GM19099 (cell line): ENCODE data around the gene ATP1A3.
A peak's percentile ranks its signal among the peaks of the same experiment; 100 is the strongest.

Experiments
- POLR2A ChIP-seq: IDR thresholded peaks from 3 replicates; pipeline ENCODE4 v1.6.1; 2011; ENCODE audit warnings: low read depth; ENCODE audit not compliant: insufficient read length; ENCODE audit errors: extremely low read depth

The ATP1A3 gene

DNA sequence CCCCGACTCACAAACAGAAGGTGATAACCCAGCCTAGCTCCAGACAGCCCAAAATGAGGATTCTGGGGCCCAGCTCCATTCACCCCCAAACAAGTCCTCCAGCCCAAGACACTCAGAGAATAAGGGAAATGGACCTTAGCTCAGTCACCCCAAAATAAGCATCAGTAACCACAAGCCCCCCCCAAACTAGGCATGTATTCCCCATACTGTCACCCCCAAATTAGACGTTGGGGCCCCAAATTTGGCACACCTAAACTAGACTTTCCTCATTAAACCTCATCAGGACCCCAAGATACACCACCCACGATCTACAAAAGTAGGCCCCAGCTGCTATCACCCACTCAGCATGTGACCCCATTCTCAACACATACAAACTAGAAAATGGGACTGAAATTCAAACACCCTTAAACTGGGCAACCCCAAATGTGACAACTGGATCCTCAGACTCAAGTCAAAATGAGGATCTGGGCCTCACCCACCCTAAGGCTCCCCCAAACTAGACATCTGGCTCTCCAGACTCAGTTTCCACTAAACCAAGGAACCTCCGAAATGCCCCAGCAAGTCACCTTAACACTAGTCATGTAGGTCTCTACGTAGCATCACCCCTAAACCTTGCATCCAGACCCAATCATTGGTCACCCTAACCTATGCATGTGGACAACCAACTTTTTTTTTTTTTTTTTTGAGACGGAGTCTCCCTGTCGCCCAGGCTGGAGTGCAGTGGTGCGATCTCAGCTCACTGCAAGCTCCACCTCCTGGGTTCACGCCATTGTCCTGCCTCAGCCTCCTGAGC is 52.4 kb downstream of the ATP1A3 start:
- TF ChIP-seq POLR2A, result no peak

DNA sequence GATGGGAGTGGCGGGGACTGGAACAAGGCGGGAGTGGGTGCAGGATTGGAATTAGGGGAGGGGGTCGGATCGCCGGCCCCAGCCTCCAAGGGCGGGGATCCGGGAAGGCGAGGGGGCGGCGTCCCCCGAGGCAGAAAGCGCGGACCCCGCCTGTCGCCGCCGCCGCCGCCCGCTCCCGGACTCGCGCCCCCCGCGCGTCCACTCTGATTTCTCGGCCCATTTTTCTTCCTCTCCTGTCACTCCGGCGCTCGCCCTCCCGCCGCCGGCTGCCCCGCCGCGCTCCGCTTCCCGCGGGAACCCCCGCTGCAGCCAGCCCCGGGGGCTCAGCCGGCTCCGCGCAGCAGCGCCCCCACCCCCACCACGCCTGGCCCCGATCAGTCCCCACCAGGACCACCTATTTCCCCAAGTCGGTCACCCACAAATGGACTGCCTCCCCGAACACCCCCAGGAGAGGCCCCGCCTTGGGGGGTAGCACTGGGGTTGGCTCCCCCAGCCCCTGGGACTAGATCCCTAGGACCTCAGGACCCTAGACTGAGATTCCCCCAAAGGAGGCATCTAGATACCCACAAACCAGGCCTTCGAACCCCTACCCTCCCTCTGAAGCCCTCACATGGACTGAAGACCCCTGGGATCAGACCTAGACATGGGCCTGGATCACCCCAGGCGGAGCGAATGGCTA is 53.2 kb downstream of the ATP1A3 start:
- no peak for TF ChIP-seq POLR2A

DNA sequence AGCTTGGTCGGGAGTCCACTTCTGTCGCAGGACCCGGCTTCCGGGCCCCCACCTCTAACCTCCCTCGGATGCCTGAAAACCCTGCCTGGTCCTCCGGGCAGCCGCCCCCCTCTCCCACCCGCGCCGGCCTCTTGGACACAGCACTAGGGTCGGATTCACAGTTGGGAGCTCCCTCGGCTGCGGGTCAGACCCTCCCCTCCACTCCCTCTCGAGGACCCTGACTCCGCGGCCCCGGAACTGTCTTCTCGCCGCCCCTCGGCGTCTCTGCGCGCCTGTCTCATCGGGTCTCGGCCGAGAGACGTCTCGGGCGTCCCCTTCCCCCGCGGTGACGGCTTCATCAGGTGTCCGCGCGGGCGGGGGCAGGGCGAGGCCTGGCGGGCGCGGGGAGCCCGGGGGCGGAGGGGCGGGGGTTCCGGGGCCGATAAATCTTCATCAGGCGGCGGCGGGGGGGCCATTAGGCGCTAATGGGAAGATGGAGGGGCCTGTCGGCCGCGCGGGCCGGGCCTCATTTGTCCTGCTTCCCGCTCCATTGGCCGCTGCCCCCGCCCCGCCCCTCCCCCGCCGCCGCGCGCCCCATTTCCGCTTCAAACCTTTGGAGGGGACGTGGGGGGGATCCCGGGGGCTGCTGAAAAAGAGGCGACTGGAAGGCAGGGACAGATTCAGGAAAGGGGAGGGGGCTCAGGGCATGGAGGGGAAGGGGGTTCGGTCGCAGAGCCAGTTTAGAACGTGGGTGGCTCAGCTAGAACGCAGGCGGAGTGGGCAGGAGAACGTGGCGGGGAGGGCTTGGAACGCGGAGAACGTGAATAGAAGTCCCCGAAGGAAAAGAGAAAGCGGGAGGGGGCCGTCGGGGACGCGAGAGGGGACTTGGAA is 53.9 kb downstream of the ATP1A3 start:
- TF ChIP-seq POLR2A, result peak; percentile 1

DNA sequence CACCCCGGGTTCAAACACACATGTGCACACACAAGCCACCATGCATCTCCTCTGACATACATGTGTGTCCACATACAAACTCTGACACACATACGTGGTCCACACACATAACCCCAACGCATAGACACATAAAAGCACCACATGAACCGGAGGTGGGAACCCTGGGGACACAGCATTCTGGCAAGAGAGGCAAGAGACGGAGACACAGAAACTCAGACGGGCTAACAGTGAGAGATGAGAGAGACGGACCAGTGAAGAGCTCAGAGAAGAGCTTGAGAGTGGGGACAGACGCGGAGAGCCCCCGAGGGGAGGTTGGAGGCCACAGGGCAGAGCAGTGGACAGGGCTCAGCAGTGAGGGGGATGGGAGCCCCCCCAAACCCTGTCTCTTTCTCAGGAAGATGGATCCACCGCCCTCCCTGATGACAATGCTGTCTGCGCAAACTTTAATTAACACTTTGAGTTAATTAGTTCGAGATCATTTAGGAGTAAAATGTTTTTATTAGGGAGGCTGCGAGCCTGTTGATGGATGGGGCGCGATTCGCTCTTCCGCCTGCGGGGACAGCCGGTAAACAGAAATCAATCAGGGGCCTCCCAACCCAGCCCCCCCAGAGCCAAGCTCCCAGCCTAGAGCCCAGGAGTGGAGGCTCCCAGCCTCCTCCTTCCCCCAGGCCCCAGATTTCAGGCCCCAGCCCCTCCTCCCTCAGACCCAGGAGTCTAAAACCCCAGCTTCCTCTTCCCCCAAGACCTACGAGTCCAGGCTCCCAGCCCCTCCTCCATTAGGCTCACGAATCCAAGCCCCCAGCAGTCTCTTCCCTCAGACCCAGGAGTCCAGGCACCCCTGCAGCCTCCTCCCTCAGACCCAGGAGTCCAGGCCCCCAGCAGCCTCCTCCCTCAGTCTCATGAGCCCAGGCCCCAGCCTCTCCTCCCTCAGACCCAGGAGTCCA is 56.2 kb downstream of the ATP1A3 start:
- TF ChIP-seq POLR2A, result no peak

DNA sequence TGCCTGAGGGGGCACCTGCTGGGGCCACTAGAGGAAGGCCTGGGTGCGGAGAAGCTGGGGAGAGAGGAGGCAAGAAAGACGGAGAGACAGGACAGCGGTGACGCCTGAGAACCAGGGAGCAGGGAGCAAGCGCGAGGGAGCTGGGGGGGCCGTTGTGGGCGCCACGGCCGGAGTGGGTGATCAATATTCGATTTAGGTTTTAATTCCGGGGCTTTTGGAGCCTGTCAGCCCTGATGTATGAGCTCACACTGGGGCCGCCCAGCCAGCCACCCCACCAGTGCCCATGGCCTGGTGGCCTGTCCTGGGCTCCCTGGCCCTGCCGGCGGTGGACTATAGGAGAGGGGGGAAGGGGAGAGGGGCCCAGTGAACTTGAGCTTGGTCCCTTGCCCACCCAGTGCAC is 57.1 kb downstream of the ATP1A3 start:
- no peak for TF ChIP-seq POLR2A

DNA sequence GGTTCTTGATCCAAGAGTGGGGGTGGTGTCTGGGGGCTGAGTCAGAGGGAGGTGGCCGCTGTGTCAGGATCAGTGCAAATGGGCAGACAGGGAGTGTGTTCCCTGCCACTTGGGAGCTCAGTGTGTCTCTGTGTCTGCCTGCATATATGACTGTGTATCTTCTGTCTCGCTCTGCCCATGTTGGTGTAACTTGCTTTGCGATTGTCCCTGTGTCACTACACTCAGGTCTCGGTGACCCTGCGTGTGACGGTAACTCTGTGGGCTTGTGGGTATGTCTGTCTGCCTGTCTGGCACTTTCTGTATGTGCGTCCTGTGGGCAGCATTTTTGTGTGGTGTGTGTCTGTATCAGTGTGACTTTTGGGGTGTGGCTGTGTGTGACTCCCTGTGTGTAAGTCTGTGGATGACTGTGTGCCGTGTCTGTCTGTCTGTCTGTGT is 57.6 kb downstream of the ATP1A3 start:
- TF ChIP-seq POLR2A, result no peak

DNA sequence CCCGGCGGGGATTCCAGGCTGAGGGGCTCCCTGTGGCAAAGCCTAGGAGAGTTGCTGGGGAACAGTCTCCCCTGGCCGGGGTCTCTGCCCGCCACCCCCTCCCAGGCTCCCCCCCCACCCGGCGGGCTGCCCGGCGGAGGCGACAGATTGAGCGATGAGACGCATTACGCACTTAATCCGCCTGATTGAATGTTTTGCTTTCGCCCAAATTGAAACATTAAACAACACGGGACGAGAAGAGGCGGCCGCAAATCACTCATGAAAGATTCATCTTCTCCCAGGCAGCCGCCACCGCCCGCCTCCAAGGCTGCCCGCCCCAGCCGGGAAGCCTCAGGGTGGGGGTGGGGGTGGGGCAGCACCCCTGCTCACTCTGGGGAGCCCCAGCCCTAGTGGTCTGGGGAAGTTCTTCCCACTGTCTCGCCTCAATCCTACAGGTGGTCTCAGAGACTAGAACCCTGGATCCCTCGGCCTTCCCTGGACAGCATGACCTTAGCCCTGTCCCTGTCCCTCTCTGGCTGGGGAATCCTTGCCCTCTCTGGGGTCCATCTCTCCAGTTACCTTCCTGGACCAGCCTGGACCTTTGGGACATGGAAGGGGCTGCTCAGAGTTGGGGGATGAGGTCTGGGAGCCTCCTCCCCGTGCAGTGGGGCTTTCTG is 58.1 kb downstream of the ATP1A3 start:
- no peak for TF ChIP-seq POLR2A

DNA sequence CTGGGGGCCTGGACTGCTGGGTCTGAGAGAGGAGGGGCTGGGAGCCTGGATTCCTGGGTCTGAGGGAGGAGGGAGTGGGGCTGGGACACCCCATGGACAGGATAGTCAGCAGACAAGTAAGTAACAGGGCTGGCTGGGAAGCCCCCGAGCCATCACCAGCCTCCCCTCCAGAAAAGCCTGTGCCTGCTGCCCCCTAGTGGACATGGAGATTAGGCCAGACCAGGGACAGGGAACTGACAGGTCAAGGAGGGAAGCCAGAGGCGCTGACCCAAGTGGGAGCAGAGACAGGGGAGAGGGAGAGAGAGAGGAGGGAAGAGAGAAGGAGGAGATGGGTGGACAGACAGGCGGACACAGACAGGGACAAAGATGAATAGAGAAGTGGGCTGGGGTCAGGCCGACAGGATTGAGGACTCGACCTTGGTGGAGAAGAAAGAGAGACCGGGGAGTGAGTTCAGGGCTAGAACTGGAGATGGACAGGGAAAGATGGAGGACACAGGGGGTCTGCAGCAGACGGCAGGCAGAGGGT is 59.1 kb downstream of the ATP1A3 start:
- no peak for TF ChIP-seq POLR2A

DNA sequence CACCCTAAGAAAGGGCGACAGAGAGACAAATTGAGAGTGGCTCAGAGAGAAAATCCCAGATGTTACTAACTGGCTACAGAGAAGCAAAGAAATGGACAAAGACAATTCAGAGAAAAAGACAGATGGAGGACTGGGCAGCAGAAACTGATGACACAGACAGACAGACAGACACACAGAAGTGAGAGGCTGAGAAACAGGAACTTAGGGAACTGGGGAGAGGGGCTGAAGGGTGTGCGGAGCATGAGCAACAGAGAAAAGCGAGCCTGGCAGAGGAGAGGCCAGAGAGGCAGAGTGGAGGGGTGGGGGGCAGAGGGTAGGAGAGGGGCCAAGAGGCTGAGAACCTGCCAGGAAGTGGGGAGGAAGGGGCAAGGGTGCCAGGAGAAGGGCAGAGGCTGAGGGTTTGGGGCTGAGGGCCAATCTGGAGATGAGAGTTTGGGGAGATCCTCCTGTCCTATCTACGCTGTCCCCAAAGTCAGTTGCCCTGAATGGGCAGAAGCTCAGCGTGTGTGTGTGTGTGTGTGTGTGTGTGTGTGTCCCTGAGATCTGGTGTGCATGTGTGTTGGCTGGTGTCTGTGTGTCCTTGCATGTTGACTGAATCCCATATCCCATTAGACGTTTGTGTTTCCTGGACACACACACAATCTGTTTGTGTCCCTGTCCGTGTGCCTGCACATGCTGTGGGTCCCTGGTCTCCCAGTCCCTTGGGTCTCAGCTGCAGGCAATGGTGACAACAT is 60.2 kb downstream of the ATP1A3 start:
- no peak for TF ChIP-seq POLR2A

DNA sequence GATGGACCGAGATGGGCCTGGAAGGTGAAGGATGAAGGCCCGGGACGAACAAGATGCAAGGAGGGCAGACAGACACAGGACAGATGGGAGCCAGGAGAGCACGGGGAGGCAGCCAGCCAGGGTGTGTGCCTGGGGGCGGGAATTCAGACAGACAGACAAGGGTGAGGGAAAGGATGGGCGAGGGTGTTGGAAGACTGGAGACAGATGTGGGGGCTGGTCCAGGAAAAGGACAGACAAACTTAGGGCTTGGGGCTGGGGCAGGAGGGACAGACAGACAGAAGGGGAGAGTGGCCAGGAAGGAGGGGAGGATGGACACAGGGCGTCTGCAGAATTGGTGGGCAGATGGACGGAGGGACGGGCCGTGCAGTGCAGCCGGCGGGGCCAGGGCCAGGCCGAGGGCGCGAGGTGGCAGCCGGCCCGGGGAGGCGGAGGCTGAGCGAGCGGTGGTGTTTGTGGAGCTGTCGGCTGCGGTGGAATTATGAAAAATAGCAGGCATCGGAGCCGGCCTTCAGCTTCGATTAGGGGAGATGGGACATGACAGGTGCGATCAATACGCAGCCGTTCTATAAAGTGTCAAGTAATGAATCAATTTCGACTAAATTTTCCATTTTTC is 61.2 kb downstream of the ATP1A3 start:
- TF ChIP-seq POLR2A, result no peak

DNA sequence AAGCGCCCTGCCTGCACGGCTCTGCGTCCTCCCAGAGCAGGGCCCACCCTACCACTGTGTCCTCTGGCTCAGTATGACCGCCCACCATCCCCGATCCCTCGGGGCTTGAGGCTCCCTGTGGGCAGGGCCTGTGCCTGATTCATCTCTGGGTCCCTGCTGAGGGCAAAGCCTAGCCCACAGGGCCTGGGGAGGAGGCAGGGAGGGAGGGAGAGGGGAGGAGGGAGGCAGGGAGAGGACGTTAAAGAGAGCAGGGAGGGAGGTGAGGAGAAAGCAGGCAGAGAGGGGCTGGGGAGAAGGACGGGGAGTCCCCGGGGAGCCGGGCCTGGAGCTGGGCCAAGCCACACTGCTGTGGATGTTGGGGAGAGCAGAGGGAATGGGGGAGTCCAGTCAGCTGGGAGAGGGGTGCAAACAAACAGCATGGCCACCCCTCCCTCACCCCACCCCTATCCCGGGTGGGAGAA is 61.7 kb downstream of the ATP1A3 start:
- TF ChIP-seq POLR2A, result no peak

DNA sequence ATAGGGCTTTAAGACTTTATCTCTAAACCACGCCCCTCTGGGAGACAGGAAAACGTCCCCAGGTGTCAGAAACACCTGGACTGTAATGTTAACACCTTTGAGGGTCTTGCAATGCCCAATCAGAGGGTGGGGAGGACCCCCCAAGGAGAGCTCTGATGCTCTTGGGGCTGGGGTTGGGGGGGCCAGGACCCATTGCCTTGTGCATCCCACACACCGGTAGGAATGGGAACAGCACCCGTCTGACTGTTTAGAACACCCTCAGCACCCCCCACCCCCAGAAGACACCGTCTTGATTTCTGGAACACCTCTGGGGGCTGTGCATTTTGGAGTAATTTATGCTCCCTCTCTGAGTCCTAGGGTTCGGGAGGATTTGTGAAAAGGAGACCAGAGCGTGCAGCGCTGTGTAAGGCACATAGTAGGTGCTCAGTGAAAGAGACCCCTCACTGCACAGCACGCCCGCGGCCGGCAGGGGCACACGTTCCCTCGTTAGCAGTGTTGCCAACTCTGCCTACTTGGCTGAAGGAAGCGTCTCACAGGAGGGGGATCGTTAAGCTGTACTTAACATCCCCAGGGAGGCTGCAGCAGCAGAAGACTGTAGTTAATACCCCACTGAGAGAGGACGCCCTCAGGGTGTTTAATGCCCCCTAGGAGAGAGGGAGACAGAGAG is 63.0 kb downstream of the ATP1A3 start:
- no peak for TF ChIP-seq POLR2A

DNA sequence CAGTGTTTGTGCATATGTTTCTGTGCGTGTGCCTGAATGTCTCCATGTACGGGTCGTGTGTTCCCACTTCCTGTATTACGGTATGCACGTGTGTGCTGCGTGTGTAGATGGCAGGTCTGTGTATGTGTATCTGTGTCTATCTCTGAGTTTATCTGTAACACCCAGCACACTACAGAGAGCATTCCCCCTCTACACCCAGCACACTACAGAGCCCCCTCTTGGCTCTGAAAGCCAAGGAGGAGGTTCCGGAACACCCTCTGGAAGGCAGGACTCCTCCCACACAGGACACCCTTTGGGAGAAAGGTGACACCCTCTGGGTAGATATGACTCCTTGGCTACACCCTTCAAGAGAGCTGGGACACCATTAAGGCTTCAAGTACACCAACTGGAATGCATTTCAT is 63.7 kb downstream of the ATP1A3 start:
- TF ChIP-seq POLR2A, result no peak
